NCI-H1417 treated with DMSO at 0.1 percent for 48 hours (cell line): ENCODE data around the gene DSCAML1.

Experiments used
- DNase-seq: peaks from one replicate; lab custom pipeline; 2025; lab: John Stamatoyannopoulos, UW

DSCAML1 gene

DNA sequence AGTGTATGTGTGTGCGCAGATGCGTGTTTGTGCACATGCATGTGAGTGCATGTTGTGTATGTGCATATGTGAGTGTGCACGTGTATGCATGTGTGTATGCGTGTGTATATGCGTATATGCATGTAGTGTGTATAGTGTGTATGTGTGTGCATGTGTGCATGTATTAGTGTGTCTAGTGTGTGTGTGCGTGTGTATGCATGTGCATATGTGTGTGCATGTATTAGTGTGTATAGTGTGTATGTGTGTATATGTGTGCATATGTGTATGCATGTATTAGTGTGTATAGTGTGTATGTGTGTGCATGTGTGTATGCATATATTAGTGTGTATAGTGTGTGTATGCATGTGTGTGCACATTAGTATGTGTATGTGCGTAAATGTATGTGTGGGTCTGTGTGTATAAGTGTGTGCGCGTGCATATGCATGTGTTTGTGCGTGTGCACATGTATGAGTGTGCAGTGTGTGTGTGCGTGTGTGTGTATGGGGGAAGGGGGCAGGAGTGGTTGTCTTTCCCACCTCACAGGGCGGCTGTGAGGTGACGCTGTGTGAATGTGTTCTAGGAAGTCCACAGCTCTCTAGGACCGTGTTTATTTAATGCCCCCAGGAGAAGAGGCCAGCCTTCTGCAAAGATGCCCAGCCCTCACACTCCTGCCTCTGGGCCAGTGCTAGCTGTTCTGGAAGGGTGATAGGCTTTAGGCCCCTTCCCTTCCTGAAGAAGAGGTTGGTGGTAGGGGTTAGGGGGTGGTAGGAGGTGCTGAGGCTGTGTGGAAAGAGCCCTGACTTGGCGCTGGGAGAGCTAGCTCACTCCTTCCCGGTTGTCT is 354.8 kb downstream of the DSCAML1 start:
- DNase-seq, result no peak

DNA sequence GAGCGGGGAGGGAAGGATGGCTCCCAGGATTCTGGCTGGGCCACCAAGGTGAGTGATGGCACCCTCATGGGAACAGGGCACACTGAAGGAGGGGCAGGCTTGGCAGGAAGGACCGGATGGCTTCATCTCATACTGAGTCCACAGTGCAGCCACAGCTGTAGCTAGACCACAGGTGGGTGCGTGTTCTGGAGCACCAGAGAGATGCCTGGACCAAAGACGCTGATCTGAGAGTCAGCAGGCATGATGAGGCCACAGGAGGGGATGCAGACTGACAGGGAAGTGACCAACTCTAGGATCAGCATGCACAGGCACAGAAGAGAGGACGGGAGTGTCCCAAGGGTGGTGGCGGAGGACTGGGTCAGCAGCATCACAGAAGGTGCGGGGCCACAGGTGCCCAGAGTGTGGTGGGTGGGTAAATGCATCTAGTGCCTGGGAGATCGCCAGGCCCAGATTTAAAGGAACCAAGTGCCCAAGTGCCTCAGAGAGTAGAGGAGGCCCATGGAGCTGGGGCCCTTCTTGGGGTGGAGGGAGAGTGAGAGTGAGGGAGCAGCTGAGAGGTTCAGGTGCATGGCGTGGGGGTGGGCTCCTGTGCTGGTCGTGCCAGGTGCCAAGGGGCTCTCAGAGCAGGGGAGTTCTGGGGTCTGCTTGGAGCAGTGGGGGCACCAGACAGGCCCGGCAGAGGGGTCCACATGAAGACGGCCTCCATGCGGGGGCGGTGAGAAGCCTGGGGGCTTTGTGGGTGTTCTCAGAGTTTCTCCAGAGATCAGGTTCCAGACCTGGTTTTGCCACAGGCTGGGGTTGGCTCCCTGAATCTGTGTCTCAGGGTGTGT is 355.7 kb downstream of the DSCAML1 start:
- no peak for DNase-seq

DNA sequence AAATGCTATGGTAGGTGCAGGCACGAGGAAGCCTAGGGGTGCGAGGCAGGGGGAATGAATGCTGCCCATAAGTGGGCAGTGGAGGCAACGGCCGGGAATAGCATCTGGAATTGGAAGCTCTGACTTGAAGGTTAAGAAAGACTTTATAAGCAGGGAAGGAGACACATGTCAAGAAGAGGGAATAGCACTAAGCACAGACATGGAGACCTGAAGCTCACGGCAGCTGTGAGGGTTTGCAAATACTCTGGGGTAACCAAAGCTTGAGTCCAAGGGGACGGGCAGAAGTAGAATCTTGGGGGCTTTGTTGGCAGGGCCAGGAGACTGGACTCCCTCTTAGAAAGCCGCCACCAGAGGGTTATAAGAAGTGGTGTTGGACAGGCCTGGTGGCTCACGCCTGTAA is 356.8 kb downstream of the DSCAML1 start:
- DNase-seq, result no peak

DNA sequence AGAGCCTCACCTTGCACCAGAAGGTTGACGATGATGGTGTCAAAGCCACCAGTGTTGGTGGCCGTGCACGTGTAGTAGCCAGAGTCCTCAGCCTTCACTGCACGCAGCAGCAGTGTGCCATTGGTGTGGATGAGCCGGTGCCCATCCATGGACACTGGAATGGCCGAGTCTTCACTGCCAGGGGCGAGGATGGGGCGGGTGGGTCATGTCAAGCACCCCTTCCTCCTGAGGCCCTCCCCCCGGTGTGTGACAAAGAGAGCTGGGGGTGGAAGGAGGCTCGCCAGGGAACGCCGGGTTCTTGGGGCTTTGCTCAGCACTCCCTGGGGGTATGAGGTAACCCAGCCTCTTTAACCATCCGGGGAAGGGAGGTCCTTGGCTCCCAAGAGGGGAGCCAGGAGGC is 357.8 kb downstream of the DSCAML1 start:
- DNase-seq, result no peak

DNA sequence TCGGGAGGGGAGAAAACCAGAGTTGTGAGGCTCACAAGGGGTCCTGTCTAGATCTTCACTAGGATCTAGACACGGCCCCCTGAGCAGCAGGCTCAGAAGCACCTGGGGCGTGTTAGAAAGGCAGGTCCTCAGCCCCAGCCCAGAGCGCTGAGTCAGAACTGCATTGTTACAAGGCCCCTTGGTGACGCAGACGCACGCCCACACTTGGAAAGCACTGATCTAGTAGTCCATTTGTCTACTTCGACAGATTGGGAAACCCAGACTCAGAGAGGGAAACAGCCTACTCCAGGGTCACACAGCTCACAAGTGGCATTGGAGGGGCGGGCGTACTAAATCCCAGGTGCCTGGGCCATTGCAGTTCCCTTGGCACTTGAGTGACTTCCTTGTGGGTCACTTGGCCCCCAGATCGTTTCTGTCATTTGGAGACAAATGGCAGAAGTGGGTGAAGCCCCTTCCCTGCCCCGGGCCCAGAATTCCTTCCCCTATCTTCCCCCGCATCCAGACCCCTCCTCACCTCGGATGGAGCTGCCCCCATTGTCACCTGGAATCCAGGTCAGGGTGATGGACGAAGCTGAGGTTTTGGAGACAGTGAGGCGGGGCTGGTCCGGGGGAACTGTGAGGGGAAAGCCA is 358.5 kb downstream of the DSCAML1 start:
- no peak for DNase-seq

DNA sequence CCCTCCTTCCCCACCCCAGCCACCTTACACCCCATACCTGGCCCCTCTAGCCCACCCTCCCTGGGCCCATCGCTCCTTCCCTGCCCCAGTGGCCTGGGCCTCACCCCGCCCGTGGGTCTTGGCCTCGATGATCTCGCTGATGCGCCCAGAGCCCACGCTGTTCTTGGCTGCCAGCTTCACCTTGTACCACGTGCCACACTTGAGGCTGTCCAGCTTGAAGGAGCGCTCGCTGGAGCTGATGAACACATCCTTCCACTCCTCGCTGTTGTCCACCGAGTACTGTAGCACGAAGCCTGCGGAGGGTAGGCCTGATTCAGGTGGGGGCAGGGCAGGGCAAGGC is 359.3 kb downstream of the DSCAML1 start:
- DNase-seq, result no peak

DNA sequence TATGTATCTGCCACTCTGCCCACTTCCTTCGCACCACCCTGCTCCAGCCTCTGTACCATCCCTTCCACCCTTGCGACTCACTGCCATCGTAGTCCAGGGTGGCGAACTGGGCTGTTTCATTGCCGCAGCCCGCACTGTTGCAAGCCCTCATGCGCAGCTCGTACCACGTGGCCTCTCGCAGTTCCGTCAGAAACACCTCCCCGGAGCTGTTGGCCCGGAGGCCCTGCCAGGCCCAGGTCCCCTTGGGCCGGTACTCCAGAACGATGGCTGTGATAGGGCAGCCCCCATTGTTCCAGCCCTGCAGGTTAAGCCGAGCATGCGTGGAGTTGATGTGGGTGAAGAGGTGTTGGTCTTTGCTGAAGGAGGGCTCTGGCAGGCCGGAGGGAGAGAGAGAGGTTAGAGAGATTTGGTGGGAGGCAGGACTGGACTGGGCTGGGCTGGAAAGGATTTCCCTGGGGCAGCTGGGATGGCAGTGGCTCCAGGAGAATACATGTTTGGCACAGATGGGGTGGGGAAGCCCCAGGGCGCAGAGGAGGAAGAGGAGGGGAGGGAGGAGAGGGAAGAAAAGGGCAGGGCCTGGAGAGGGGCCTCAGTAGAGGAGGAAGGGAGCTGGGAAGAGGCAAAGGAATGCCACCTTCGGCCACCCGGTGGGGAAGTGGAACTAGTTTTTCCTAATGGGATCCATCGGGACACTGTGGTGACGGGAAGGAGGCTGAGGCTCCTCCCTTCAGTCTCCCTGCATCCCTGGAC is 359.8 kb downstream of the DSCAML1 start:
- DNase-seq, result no peak

DNA sequence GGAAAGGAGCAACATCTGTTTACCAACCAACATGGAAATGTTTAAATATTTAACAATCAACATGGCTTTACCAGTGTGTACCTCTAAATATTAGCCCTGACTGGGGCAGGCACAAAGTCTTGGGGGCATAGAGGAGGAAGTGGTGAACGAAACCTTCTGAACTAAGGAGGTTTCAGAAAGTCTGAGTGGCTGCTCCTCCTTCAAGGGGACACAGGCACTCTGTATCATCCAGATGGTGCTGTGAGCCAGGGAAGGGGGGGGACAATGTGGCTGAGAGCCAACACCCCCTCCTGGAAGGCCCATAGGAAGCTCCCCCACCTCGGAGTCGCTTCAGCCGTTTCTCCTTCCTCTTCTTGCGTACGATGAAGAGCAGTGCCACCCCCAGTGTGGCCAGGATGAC is 361.7 kb downstream of the DSCAML1 start:
- no peak for DNase-seq

DNA sequence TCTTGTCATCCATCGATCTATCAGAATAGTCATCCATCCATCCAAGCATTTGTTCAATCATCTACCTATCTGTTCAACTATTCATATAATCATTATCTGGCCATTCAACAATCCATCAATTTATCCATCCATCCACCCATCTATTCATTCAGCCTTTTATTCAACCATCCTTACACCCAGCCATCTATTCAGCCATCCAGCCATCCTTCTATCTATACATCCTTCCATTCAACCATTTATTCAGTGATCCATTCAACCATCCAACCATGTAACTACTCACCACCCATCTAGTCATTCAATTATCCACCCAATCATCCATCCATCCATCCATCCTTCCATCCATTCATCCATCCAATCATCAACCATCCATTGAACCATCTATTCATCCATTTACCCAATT is 362.5 kb downstream of the DSCAML1 start:
- no peak for DNase-seq

DNA sequence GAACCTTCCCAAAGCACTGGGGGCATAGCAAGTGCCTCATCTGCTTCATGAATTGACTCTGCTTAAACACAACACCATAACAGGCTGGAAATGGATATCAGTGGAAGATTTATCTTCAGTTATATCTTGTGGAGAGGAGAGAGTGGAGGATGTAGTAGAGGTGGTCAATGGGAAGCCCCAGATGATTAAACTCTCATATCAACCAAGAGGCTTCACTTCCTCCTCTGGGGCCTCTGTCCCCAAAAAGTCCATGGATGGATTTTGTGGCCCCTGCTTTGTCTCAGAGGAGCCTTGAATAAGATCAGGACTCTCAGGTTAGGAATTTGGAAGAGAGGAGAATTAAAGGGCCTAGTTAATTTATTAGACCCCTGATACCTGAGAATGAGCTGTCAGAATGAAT is 363.3 kb downstream of the DSCAML1 start:
- no peak for DNase-seq

DNA sequence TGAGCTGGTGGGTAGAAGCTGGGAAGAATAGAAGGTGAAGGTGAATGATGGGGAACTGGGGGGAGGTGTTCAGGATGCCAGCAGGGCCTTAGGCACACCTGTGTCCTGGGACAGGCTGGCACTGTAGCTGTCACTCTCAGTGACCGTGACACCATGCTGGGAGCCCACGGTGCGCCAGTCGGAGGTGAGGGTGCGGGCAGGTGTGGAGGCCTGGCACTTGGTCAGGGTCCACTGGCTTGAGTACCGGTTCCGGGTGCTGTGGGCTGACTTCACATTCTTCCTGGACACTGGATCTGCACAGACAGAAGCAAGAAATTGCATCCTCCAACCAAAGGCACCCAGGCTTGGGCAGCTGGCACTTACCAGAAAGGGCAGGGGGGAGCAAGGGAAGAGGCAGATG is 365.6 kb downstream of the DSCAML1 start:
- no peak for DNase-seq

DNA sequence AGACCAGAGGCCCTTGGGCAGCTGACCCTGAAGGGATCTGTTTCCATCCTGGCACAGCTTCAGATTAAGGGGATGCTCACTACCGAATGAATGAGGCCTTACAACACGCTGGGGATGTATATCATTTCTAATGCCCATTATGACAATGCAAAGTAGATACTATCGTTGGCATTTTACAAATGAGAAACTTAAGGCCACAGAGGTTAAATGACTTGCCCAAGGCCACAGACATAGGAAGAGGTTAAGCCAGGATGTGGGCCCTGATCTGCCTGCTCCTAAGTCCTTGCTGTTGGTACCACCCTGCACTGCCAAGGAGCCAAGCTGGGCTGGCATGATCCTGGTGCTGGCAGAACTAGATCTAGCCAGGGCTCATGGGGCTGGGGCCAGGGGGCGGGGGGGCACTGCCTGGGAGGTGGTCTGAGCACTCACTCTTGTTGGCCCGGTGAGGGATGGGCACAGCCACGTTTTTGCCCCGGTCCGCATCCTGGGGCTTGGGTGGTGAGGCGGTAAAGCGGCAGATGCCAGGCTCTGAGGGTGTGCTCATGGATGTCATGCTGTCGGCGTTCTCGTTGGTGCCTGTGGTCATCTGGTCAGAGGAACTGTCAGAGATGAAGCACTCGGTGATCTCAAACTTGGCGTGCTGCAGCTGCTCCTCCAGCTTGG is 366.6 kb downstream of the DSCAML1 start:
- no peak for DNase-seq

DNA sequence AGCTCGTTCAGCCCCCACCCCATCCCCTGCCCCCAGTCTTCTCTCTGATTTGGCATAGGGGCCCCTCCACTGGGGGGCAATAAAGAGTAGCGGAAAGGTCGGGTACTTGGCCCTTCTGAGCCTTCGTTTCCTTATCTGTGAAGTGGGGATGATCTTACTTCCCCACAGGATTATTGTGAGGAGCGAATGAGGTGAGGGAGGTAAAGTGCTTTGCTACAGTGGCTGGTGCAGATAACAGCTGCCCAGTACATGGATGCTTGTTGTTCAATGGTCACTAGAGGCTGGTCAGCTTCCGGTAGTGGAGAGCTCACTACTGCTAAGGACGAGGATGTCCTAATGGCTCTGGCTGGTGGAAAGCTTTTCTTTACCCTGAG is 368.2 kb downstream of the DSCAML1 start:
- no peak for DNase-seq

DNA sequence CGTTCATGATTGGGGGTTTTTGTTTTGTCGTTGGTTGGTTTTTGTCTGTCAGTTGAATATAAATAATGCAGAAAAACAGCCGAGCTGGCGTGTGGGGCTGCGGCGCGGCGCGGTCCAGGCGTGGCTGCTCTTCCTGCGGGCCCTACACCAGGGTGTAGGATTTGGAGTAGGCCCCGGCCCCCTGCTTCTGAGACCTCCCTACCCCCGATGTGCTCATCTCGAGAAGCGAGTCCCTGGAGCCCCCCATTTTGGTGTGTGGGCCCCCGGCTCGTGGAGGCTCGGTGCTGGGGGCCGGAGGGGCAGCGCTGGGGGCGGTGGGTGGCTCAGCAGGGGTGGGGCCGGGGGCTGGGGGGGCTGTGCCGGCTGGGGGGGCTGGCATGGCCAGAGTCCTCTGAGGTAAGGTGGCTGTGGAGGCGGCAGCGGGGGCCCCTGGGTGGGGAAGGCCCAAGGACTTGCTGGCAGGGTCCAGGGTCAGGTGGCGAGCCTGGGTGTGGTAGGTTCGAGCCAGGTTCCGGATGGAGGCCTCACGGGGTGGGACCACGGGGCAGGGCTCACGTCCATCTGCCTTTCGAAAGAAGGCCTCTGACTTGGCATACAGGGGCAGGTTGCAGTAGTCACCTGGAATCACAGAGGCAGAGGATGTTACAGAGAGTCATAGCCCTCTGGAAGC is 368.7 kb downstream of the DSCAML1 start:
- DNase-seq, result no peak

DNA sequence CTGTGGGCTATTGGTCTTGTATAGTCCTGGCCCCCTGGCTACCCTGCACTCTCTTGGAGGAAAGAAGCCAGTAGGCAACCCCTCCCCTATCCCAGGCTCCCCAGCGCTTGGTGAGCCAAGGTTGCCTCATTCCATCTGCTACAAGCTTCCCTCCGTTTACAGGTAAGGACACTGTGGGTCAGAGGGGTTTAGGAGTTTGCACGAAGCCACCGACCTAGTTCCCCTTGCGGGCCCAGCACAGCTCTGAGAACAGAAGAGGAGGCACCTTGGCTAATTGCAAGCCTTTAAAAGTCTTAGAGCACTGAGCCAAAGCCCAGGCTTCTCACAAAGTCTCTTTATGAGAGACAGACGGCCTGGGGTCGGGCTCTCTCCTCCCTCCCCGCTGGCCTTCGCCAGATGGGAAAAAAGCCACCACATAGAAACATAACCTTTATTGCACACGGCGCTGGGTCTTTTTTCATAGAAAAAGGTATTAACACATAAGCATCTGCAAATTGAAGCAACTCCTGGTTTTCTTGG is 369.6 kb downstream of the DSCAML1 start:
- DNase-seq, result no peak

DNA sequence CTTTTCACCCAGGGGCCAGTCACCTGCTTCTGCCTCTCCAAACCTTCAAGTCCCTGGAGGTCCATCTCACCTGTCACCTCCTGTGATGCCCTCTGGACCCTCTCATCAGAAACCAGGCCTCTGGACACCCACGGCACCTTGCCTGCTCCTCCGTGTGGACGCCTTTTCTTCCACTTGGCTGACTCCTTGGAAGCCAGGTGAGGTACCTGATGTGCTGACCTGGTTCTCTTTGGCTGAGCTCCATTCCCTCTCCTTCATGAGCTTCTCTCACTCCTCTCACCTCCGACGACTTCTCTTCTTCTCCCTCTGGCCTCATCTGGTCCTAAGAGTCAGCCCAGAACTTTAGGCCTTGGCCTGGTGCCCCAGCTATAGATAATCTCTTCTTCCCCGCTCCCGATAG is 370.1 kb downstream of the DSCAML1 start:
- DNase-seq, result no peak

DNA sequence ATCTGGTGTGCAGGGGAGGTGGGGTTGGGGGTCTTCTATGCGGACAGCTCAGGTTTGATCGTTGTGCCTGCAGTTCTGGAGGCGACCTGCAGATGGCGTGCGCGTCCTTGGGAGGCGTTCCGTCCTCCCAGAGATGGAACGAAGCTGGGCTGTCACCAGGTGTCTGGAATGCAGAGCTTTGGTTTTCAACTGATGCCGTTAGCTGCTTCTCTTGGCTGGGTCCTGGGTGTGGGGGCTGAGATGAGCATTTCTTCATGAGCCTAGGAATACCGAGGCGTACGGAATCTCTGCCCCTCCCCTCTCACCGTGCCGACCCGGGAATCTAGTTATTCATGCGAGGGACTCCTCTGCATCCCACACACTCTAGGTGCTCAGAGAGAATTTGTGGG is 370.7 kb downstream of the DSCAML1 start:
- DNase-seq, result peak; percentile 22

DNA sequence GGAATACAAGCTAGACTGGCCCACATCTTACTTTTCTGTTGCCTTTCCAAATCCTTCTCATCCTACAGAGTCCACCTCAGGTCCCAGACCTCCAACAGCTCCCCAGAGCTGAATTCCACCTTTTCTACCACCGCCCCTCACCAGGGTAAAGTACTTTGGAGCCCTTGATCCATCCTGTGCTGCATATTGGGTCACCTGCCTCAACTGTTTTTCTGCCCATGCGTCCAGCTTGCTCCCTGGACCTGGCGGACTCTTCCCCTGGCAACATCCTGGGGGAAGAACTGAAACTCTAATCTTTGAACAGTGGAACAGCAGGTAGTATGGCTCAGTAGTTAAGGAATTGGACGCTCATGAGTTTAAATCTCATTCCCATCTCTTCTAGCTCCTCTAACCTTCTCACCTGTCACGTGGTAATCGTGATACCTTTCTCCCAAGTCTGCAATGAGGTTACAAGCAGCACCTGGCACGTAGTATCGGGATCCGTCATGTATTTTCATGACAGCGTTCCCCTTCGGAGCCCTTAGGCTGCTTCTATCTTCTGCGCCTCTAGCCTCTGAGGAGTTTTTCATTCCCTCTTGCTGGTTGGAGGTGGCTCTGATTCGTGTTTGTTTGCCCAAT is 371.2 kb downstream of the DSCAML1 start:
- no peak for DNase-seq

DNA sequence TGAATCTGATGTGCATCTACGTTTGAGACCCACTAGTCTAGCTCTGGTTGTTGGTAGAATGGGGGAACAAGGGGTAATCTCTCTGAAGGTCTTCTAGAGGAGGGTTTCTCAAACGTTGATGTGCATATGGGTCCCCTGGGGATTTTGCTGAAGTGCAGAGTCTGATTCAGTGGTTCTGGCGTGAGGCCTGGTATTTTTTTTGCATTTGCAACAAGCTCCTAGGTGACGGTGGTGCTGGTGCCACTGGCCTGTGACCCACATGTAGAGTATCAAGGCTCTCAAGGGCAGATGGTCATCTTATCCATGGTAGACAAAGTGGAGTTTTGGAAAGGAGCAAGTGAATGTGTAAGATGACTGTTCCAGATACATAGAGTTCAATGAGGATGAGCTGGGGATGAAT is 372.2 kb downstream of the DSCAML1 start:
- no peak for DNase-seq

DNA sequence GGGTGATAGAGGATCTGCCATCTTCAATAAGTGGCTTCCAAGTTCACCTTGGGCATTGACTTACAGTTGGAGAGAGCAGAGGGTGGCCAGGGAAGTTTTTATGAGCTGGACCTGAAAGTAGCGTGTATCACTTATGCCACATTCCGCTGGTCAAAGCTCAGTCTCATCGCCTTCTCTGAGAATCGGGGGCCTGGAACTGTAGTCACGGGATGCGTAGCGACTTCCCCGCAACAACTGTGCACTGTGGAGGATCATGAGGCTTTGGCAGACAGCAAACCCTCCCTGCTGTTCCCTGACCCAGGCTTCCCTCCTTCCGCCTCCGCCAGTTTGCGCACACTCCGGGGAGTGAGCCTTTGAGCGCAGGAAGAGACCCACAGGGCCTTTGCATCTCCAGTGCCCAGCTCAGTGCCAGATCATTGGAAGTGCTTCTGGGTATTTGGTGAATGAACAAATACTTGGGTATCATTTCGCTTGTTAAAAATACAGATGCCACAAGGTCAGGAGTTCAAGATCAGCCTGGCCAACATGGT is 373.9 kb downstream of the DSCAML1 start:
- DNase-seq, result no peak
